GM19467 (cell line): ENCODE results near the gene ZNF574.
"Not testable (repeated sequence)": the region's sequence is repeated elsewhere in the genome, so short reads cannot be mapped to it uniquely, and the experiment has no call there.

ENCODE experiments used
- ATAC-seq: cut with Tn5 transposase; IDR thresholded peaks from one replicate; pipeline ENCODE4 v1.9.1; 2021; ENCODE audit warnings: mild to moderate bottlenecking, moderate library complexity; ENCODE audit not compliant: unreplicated experiment

ZNF574 gene

GRCh38 chr19:42098781-42099180 lies 22.8 kb downstream of the ZNF574 start:
- no peak for ATAC-seq

- no peak for ATAC-seq
Observed at GRCh38 chr19:42099336-42099925, 23.5 kb downstream of the ZNF574 start.

DNA sequence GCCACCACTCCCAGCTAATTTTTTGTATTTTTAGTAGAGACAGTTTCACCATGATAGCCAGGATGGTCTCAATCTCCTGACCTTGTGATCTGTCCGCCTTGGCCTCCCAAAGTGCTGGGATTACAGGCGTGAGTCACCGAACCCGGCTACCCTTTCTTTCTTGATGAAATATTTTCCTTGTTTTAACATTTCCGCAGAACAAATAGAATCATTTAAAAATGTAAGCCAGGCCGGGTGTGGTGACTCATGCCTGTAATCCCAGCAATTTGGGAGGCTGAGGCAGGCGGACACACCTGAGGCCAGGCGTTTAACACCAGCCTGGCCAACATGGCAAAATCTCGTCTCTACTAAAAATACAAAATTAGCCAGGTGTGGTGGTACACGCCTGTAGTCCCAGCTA lies 24.3 kb downstream of the ZNF574 start:
- not testable (repeated sequence) for ATAC-seq

GRCh38 chr19:42102877-42103276 lies 26.9 kb downstream of the ZNF574 start:
- ATAC-seq: no peak

DNA sequence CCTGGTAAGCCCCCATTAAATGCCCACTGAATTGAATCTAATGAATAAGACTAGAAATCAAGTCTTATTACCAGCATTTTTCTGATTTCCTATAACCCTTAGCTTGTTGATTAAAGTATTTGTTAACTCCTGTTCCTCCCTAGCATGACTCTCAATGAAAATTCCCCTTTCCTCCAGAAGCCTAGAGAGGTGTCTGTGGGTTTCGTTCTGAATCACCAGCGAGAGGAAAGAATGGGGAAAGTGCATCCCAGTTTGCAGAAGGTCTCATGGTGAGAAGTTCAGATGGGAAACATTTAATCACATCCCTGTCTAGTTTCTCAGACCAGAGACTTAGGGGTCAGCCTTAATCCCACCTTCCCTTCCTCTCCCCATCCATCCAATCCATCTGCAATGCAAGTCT lies 29.4 kb downstream of the ZNF574 start:
- no peak for ATAC-seq

DNA sequence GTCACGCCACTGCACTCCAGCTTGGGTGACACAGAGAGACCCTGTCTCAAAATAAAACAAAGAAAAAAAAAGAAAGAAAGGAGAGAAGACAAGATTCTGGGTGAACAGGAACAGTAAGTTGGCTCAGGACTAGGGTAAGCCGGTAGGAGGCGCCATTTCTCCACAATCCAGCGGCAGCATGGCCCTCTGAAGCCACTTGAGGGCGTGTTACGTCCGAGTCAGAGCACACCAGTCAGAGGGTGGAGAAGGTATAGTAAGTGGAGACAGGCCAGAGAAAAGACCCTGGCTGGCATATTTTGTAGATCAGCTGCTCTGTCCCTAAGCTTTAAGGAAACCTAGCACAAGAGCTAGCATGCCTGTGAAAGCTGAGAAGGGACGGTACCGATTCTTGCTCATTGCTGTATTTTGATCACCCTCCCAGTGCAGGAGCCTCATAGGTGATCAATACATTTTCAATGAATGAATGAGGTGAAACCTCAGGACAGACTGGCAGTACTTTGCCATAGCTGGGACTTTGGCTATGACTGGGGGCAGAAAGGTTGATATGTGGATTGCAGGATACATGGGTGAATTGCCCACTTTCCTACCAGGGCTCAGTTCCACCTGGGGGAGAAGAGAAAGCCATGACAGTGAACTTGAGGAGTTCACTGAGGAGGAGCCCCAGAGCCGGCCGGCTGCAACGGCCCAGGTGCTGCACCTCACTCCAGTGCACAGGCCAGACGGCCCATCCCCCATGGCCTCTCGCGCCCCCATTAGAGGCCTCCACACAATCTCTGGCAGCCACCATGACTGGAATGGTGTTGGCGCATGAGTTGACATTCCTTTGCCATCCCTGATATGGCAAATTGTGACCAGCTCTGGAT lies 32.8 kb downstream of the ZNF574 start:
- ATAC-seq: no peak

- ATAC-seq: no peak
Observed at GRCh38 chr19:42109896-42110295, 33.9 kb downstream of the ZNF574 start.

GRCh38 chr19:42110658-42111057 lies 34.7 kb downstream of the ZNF574 start:
- ATAC-seq: no peak

DNA sequence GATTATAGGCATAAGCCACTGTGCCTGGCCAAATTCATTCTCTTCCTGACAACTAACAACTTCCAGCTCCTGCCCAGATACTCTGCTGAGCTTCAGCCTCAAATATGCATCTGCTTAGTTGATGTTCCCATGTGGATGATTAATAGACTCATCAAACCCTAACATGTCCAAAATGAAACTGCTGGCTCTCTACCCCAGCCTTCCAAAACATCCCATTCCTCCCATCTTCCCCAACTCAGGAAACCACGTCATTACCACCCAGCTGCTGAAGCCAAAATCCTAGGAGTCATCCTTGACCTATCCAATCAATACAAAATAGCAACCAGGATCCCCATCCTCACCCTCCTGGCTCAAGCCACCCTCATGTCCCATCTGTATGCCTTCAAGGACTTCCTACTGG lies 35.4 kb downstream of the ZNF574 start:
- no peak for ATAC-seq

DNA sequence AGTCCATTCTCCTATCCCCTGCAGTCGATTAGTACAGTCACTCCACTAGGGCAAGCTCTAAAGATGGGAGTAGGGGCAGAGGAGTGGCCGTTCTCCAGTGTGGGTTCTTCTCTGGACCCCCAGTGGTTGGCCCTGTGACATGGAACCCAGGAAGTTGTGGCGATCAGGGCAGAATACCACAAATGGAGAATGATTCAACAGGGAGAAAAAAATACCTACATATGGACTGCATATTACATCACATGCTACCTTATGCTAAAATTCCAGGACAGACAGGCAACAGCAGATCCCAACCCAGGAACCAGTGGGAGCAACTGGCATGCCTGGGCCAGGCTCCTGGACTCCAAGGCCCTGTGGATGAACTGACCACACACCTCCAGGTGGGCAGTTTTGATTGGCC lies 35.8 kb downstream of the ZNF574 start:
- no peak for ATAC-seq

- ATAC-seq: peak; percentile 41
Observed at GRCh38 chr19:42113641-42114348, 37.8 kb downstream of the ZNF574 start.

DNA sequence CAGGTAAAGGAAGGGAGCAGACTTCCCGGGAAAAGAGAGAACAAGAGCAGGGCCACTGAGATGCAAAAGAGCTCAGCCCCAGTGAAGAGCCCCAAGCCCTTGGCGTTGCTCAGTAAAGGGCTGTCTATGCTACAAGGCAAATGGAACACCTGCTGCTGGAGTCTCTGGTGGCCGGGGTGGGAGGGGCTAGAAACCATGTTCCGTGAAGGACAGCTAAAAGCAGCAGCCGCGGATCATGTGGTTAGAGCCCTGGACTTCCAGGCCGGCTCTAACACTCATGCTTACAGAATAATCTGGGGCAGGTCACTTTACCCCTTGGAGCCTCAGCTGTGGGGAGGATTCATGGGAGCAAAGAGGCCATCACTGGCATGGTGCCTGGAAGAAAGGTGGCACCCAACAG lies 38.4 kb downstream of the ZNF574 start:
- ATAC-seq: peak; percentile 58

DNA sequence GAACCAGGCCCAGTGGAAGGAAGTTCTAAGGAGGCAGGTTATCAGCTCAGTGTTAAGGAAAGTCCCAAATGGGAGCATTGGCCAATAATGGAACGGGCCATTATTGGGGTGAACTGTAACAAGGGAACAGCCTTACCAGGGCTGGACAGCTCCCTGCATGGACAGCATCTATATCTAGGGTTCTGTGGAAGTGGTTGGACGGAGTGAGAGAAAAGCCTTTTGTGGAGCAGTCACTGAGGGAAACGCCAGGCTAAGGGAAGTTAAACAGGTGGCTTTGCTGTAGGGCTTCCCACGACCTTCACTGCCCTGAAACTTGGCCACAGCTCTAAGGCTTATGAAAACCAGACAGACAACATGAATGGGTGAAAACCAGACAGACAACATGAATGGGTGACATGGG lies 39.3 kb downstream of the ZNF574 start:
- no peak for ATAC-seq

DNA sequence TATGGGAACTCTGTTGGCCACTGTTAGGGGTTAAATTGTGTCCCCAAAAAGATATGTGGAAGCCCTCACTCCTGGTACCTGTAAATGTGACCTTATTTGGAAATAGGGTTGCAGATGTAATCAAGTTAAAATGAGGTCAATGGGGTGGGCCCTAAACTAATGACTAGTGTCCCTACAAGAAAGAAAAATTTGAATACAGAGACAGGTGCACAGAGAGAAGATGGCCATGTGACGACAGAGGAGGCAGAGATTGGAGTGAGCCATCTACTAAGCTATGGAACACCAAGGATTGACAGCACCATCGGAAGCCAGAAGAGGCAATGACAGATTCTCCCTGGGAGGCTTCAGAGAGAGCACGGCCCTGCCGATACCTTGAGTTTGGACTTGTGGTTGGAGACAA lies 39.7 kb downstream of the ZNF574 start:
- ATAC-seq: no peak

- no peak for ATAC-seq
Observed at GRCh38 chr19:42116308-42117075, 40.5 kb downstream of the ZNF574 start.

- no peak for ATAC-seq
Observed at GRCh38 chr19:42117076-42117475, 41.1 kb downstream of the ZNF574 start.

GRCh38 chr19:42120276-42120980 lies 44.5 kb downstream of the ZNF574 start:
- ATAC-seq: no peak

GRCh38 chr19:42121036-42121621 lies 45.2 kb downstream of the ZNF574 start:
- ATAC-seq: no peak

DNA sequence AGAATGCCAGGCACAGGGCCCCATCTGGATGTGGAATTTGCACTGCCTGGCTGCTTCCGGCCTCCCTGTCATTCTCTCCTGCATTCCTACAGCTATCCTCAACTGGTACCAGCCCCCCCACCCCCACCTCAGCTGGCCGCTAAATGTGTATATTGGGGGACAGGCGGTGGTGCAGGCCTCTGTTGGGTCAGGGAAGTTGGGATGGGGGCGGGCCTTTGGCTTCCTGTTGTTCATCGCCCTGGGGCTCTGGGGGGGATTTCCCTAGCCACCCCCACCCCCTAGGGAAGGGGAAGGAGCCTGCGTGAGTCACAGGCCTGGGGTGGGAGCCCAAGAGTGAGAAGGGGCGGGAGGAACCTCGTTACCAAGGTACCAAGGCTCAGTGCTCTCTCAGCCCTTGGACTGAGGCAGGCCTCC lies 45.7 kb downstream of the ZNF574 start:
- ATAC-seq: no peak
